Natural killer cell treated with Interleukin-12 subunit alpha and Interleukin-12 subunit beta and Interleukin-15 and Interleukin-18, amount 100 ng/mL, for 72 hours (primary cell): ENCODE results near the gene BAIAP3. TPM values are rescaled to one million over a fixed set of nuclear protein-coding genes. Genes with fewer than 3 reads are reported as not detected.
"Not testable (repeated sequence)": the region's sequence is repeated elsewhere in the genome, so short reads cannot be mapped to it uniquely, and the experiment has no call there.

Source experiments
- ATAC-seq, 2 donors: fragments of 150-1000 bp; cut with Tn5 transposase in 1 of 2; sonication (Bioruptor Pico), chemical (Tn5 transposase) in 1 of 2; 2 replicates each; pipeline ENCODE4 v1.10.0; 2021
- DNase-seq: peaks from one replicate; pipeline ENCODE4 v3.0.0; 2022; ENCODE audit warnings: low spot score
- H3K27ac Mint-ChIP-seq, 2 donors: 1 replicate in 1 of 2; 2 replicates in 1 of 2; pipeline ENCODE4 v1.8.0; 2022; ENCODE audit warnings: mixed read lengths in 2 of 2, mild to moderate bottlenecking in 1 of 2, moderate library complexity in 1 of 2
- H3K27me3 Mint-ChIP-seq, 2 donors: 1 replicate in 1 of 2; 2 replicates in 1 of 2; pipeline ENCODE4 v1.8.0; 2022; ENCODE audit warnings: mixed read lengths in 2 of 2
- H3K36me3 Mint-ChIP-seq: one replicate; pipeline ENCODE4 v1.8.0; 2022; ENCODE audit warnings: mixed read lengths
- H3K4me1 Mint-ChIP-seq, 2 donors: 1 replicate in 1 of 2; 2 replicates in 1 of 2; pipeline ENCODE4 v1.8.0; 2022; ENCODE audit warnings: low read depth in 2 of 2, mixed read lengths in 2 of 2, mild to moderate bottlenecking in 1 of 2
- H3K4me3 Mint-ChIP-seq: one replicate; pipeline ENCODE4 v1.8.0; 2022; ENCODE audit warnings: mixed read lengths
- H3K9me3 Mint-ChIP-seq: 2 replicates; pipeline ENCODE4 v1.8.0; 2022; ENCODE audit warnings: mixed read lengths
- total RNA-seq, 2 donors: library from RNA; stranded (reverse); gene quantifications; one replicate each; pipeline ENCODE4 v1.2.3, GENCODE V29; 2022

The BAIAP3 gene
- total RNA-seq, 2 donors from 2014 or later, result 0.17 to 0.31 TPM

DNA sequence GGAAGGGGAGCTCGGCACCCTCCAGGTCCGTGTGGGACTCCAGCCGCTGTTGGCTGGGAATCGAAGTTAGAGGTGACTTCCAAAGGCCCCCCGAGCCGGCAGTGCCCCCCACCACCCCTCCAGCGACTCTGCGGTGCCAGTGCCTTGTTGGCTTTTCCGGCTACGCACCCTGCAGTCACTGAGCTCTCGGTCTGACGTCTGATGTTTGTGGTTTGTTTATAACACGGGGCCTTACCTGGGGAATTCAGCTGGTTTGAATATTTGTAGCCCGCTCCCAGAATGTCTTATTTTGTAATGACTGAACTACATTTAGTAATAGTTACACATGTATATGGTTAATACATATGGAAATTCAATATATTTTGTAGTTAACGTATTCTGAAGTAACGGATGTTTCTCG lies 7.1 kb upstream of the BAIAP3 start:
- no peak for DNase-seq
- no peak for ATAC-seq
- Mint-ChIP-seq H3K27me3 (no peaks in the 10 kb centered on the region), H3K4me3 (no peak overlapping the region), H3K36me3 (no peaks in the 10 kb centered on the region), H3K27ac (no peak overlapping the region), H3K9me3 (no peaks in the 10 kb centered on the region), H3K4me1 (peaks cover 0 to 6% of the 10 kb centered on the region in 2 donors)

DNA sequence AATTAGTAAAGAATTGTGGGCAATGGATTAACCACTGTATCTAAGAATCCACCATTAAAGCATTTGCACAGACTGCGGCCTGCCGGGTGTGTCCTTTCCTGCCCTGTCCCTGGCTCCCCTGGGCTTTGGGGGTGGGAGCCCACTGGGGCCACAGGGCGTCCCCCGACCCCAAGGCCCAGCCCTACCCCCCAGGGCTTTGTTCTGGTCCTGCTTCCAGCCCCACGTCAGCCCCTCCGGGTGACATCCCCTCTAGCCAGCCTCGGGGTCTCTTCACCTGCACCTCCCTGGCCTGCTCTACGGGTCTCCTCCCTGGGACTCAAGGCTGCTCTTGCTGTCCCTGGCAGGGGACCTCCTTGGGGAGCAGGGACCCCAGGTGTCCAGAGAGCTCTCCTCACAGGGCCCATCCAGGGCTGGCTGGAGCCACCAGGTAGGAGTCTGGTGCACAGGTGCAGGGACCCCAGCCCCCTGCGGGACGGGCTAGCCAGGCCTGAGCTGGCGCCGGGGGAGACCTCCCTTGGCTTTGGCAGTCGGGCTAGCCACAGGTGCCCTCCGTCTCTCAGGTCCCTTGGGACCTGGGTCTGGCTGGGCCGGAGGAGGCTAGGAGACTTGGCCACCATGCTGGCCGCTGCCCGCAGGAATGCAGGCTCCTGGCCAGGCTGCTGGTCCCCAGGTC lies 6.4 kb upstream of the BAIAP3 start:
- DNase-seq, result no peak
- H3K4me1 Mint-ChIP-seq, result peaks cover 0 to 6% of the 10 kb centered on the region in 2 donors
- H3K4me3 Mint-ChIP-seq, result no peak overlapping the region
- no peak overlapping the region for H3K27ac Mint-ChIP-seq
- H3K36me3 Mint-ChIP-seq, result no peaks in the 10 kb centered on the region
- peak; percentile 2 to 7 for ATAC-seq
- H3K9me3 Mint-ChIP-seq, result no peaks in the 10 kb centered on the region
- H3K27me3 Mint-ChIP-seq, result no peaks in the 10 kb centered on the region

DNA sequence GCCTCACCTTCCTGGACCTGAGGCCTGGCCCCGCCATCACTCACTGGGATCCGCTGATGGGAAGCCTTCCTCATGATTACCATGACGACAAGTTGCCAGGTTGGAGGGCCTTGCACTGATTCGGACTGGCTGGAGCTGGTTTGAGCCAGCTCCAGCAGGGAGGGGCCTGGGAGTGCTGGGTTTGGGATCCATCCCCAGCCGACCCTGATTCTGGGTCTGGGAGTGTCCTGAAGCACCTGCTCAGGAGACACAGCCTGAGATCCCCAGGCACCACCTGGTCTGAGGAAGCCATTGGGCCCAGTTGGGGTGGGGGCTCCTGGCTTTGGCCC lies 5.9 kb upstream of the BAIAP3 start:
- no peak for DNase-seq
- Mint-ChIP-seq H3K27ac (no peak overlapping the region), H3K4me1 (peaks cover 0 to 10% of the 10 kb centered on the region in 2 donors), H3K9me3 (no peaks in the 10 kb centered on the region), H3K27me3 (no peaks in the 10 kb centered on the region), H3K36me3 (no peaks in the 10 kb centered on the region), H3K4me3 (no peak overlapping the region)
- ATAC-seq, result no peak

DNA sequence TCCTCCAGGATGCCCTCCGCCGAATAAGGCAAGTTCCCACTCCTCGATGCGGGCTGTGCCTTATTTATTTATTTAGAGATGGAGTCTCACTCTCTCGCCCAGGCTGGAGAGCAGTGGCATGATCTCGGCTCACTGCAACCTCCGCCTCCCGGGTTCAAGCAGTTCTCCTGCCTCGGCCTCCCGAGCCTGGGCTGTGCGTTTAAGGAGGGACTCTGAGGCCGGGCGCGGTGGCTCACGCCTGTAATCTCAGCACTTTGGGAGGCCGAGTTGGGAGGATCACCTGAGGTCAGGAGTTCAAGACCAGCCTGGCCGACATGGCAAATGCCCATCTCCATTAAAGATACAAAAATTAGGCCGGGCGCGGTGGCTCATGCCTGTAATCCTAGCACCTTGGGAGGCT lies 5.3 kb upstream of the BAIAP3 start:
- DNase-seq, H3K27ac Mint-ChIP-seq, ATAC-seq, H3K4me3 Mint-ChIP-seq, H3K9me3 Mint-ChIP-seq, H3K36me3 Mint-ChIP-seq, H3K27me3 Mint-ChIP-seq: not testable (repeated sequence)
- H3K4me1 Mint-ChIP-seq, result peaks cover 0 to 12% of the 10 kb centered on the region in 2 donors

DNA sequence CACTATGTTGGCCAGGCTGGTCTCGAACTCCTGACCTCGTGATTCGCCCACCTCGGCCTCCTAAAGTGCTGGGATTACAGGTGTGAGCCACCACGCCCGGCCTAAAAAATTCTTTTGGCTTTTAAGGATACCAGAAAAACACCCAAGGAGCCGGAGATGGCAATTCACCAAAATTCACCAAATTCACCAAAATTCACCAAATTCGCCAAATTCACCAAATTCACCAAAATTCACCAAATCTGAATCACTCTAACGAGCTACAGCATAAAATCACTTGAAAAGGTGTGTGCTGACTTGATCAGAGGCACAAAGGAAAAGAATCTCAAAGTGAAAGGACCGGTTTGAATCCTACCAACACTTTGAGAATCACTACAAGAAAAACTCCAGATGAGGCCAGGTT lies 4.5 kb upstream of the BAIAP3 start:
- H3K4me3 Mint-ChIP-seq, H3K9me3 Mint-ChIP-seq, ATAC-seq, H3K27ac Mint-ChIP-seq, DNase-seq, H3K36me3 Mint-ChIP-seq, H3K27me3 Mint-ChIP-seq: not testable (repeated sequence)
- peaks cover 0 to 12% of the 10 kb centered on the region in 2 donors for H3K4me1 Mint-ChIP-seq

DNA sequence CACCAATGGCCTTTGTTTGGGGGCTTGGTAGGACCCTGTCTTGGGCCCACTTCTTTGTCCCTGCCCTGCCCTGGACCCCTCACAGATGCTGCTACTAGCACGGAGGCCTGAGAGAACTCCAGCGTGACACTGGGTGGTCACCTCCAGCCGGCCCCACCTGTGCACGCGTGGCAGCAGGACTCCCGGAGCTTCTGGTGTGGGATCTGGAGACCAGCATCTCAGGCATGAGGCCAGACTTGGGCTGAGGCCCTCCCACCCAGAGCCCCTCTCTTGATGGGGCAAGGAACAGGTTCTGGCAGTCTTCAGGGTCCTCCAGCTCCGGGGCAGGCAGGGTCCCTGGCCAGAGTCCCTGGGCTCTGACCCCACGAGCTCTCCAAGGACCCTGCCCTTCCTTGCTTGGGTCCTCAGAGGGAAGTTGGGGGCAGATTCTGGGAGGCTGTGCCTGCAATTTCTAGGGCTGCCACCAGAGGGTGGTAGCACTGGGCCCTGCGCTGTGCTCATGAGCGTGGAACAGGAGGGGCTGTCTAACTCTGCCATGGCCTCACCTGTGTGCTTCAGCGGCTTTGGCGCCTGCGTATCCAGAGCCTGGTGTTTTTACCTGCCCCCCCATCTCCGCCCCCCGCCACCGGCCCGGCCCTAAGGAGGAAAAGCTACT lies 3.1 kb upstream of the BAIAP3 start:
- H3K27ac Mint-ChIP-seq, result no peak overlapping the region
- H3K4me1 Mint-ChIP-seq, result peaks cover 0 to 12% of the 10 kb centered on the region in 2 donors
- no peak for DNase-seq
- H3K27me3 Mint-ChIP-seq, result peaks cover 0 to 2% of the 10 kb centered on the region in 2 donors
- ATAC-seq, result no peak
- H3K9me3 Mint-ChIP-seq, result no peaks in the 10 kb centered on the region
- H3K4me3 Mint-ChIP-seq, result no peak overlapping the region
- H3K36me3 Mint-ChIP-seq, result no peaks in the 10 kb centered on the region

DNA sequence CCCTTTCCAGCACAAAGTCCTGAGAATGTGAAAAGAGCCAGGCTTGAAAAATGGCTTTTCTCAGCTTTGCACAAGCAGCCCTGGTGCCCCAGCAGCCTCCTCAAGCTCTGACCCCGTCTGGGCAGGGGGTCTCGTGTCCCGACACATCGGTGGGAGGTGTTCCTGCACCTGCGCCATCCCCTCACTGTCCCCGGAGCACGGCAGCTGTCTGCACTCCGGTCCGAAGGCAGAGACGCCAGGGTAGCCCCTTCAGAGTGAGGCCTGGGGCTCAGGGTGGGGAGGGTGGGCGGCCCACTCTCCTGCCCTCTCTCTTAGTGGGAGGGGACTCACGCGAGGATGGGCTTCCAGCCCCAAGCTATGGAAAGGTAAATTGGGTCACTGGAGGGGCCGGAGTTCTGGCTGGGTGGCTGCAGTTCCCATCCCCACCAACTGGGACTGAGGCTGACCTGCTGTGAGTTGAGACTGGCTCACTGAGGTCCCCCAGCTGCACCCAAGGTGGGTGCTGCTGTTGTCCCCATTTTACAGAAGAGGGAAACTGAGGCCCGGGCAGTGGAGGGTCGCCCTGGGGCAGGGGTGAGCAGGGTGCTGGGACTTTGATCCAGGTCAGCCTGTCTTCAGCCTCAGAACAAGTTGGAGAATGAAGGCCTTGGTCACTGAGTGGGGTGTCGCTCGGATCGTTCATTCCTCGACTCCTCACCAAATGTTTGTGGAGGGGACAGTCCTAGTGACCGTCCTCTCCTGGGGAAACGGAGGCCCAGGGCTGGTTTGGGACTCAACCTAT lies 2.3 kb upstream of the BAIAP3 start:
- no peak for DNase-seq
- Mint-ChIP-seq H3K9me3 (no peaks in the 10 kb centered on the region), H3K4me3 (peak overlapping the region; percentile 45), H3K36me3 (no peaks in the 10 kb centered on the region), H3K27ac (no peak overlapping the region), H3K27me3 (peaks cover 0 to 2% of the 10 kb centered on the region in 2 donors), H3K4me1 (peaks cover 0 to 12% of the 10 kb centered on the region in 2 donors)
- no peak for ATAC-seq

DNA sequence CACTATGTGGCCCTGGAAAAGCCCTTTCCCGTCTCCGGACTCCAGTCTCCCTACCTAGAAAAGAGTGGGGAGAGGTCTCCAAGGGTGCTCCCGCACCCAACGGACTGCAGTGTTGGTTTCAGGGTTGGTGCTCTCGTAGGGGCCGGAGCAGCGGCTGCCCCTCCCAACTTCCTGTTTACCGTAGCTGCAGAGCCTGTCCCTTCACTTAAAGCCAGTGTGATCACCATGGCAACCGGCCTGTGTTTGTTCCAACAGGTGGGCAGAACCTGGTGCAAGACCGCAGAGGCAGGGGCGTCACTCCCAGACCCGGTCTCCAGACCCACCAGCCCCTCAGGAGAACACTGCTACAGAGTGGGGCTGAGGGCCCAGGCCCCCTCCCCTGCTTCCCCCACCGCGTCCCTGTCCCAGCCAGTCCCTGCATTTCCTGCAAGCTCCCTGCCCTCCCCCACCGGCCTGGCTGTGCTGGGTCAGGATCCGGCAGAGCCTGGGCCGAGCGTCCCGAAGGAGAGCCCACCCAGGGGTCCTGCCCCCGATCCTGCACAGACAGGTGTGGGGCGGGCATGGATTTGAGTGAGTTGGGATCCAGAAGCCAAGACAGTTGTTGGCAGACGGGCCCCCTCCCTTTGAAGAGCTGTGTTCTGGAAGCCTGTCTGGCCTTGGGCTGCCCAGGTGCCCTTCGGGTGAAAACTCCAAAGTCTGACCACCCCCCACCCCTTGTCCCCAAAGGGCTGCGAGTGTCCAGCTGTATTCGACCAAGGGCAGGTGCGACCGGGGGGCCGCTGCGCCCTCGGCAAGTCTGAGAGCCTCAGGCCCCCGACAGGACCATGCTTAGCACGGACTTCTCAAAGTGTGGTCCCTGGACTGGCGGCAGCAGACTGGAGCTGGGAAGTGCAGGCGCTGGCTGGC lies 1.5 kb upstream of the BAIAP3 start:
- H3K27ac Mint-ChIP-seq, result no peak overlapping the region
- H3K4me3 Mint-ChIP-seq, result peak overlapping the region; percentile 69
- H3K4me1 Mint-ChIP-seq, result peaks cover 0 to 8% of the 10 kb centered on the region in 2 donors
- no peaks in the 10 kb centered on the region for H3K9me3 Mint-ChIP-seq
- DNase-seq (no peak), ATAC-seq (peak in 1 of 2 donors; percentile 14)
- no peaks in the 10 kb centered on the region for H3K36me3 Mint-ChIP-seq
- peaks cover 0 to 2% of the 10 kb centered on the region in 2 donors for H3K27me3 Mint-ChIP-seq

DNA sequence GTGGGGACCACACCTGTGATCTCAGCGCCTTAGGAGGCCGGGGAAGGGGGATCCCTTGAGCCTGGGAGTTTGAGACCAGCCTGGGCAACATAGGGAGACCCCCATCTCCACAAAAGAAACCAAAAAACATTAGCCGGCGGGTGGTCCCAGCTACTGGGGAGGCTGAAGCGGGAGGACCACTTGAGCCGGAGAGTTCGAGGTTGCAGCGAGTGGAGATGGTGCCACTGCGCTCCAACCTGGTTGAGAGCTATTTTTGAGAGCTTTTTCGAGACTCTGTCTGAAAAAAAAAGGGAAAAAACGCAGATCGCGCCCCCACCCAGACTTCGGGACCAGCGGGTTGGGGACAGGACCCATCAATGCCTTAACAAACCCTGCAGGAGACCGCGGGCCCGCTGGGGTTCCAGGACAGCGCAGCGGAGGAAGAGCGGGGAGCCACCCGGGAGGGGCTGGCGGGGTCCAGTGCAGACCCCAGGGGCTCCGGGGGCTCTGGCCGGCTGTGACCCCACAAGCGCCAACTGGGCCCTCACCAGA lies 762 bp upstream of the BAIAP3 start:
- Mint-ChIP-seq H3K4me1 (peaks cover 0 to 8% of the 10 kb centered on the region in 2 donors), H3K9me3 (no peaks in the 10 kb centered on the region), H3K27ac (no peak overlapping the region), H3K4me3 (peak overlapping the region; percentile 69), H3K36me3 (no peaks in the 10 kb centered on the region), H3K27me3 (peaks cover 0 to 2% of the 10 kb centered on the region in 2 donors)
- peak in 1 of 2 donors; percentile 4 for ATAC-seq
- no peak for DNase-seq

DNA sequence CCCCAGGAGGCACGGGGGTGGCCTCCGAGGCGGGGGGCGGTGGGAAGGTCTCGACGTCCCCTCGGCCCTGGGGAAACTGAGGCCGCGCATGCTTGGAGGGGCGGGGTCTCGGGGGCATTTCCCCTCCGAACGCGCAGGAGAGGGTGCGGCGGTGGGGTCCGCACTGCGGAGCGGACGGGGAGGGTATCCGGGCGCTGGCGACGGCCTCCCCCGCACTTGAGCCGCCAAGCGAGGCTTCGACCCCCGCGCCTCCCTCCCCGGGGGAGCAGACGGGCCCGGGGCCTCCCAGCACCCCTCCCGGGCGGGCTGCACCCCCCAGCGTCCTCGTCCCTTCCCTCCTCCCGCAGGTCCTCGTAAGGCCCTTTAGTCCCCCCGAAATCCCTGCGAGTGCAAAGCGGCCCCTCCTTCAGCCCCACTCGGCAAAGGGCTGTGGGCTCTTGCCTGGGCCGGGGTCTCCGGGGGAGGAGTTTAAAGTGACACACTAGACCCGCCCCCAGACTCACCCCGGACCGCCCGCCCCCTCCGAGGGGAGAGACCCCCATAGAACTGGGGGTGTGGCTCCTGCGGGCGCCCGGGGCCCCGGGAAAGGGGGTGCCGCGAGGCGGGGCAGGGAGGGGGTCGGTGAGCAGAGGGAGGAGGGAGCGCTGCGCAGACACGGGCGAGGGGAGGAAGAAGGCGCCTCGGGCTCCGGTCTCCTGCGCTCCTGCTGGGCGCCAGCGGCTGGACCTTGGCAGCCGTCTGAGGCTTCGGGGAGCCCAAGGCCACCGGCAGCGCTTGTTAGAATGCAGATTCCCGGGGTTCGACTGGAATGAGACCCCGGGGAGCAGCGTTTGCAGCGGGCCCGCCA lies 632 bp downstream of the BAIAP3 start:
- Mint-ChIP-seq H3K4me3 (no peak overlapping the region), H3K27me3 (peaks cover 0 to 2% of the 10 kb centered on the region in 2 donors), H3K36me3 (no peaks in the 10 kb centered on the region), H3K9me3 (no peaks in the 10 kb centered on the region), H3K4me1 (peaks cover 0 to 8% of the 10 kb centered on the region in 2 donors), H3K27ac (no peak overlapping the region)
- DNase-seq (no peak), ATAC-seq (no peak)

DNA sequence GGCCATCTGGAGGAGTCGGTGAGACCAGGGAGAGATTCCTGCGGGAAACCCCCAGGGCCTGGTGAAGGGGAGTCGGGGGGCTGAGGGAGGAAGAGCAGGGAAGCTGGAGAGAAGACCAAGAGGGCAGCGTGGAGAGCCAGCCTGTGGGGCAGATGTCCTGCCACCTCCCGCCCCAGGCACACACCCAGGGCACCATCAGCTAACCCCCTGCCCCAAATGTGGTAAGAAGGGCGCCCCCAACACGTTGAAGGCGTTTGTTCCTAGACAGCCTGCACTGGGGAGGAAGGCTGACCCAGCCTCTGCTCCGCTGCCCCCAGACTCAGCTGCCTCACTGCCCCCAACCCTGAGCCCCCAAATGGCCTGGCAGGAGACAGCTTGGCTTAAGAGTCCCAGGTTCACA lies 1.3 kb downstream of the BAIAP3 start:
- DNase-seq, result no peak
- no peak for ATAC-seq
- Mint-ChIP-seq H3K9me3 (no peaks in the 10 kb centered on the region), H3K36me3 (no peaks in the 10 kb centered on the region), H3K4me1 (peaks cover 0 to 8% of the 10 kb centered on the region in 2 donors), H3K27ac (no peak overlapping the region), H3K27me3 (peaks cover 0 to 2% of the 10 kb centered on the region in 2 donors), H3K4me3 (no peak overlapping the region)

DNA sequence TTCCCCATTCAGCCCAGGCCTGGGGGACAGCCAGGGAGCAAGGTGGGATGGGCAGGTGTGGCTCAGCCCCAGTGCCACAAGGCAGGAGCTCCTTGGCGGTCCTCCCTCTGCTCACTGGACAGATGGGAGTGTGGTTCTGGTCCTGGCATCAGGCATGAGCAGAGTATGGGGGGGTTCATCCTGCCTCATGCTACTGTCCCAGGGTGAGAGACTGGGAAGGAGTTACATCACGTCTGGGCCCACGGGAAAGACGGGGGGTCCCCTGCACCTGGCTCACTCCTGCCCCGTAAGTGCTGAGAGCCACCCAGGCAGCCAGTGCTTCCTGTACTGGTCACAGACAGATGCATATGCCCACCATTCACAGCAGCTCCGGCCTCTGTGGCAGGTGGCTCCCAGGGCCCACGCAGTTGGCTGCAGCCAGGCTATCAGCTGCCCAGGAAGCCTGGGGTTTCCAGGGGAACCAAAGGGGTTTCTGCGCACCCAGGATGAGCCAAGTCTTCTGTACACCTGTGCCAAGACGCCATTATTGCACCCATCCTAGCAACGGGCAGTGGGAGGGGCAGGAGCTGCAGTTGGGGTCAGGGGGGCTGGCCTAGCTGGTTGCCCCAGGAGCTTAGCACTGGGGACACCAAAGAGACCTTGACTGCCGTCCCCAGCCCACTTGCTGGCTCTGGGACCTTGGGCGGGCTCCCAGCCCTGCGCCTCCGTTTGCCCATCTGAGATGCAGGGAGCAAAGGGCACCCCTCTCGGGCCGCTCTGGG lies 1.9 kb downstream of the BAIAP3 start:
- no peak for DNase-seq
- Mint-ChIP-seq H3K27ac (no peak overlapping the region), H3K27me3 (peaks cover 0 to 2% of the 10 kb centered on the region in 2 donors), H3K36me3 (no peaks in the 10 kb centered on the region), H3K4me3 (no peak overlapping the region), H3K4me1 (peaks cover 0 to 8% of the 10 kb centered on the region in 2 donors), H3K9me3 (no peaks in the 10 kb centered on the region)
- no peak for ATAC-seq
